Fibroblast of gingiva (primary cell): ENCODE measurements around the gene GFOD1.
"Not testable (repeated sequence)": the region's sequence is repeated elsewhere in the genome, so short reads cannot be mapped to it uniquely, and the experiment has no call there.

Source experiments
- DNase-seq: peaks from one replicate; pipeline ENCODE4 v3.0.0-alpha.2; 2011; ENCODE audit warnings: low read depth

Gene GFOD1

GRCh38 chr6:13463941-13464340 lies 23.5 kb downstream of the GFOD1 start:
- no peak for DNase-seq

- DNase-seq, result no peak
These were observed 24.1 kb downstream of the GFOD1 start for GRCh38 chr6:13463328-13463717.

GRCh38 chr6:13462458-13463327 lies 24.7 kb downstream of the GFOD1 start:
- DNase-seq, result peak; percentile 54

- peak; percentile 69 for DNase-seq
These were observed 25.6 kb downstream of the GFOD1 start for GRCh38 chr6:13461805-13462204.

GRCh38 chr6:13461307-13461706 lies 26.1 kb downstream of the GFOD1 start:
- DNase-seq, result no peak

GRCh38 chr6:13460289-13460688 lies 27.1 kb downstream of the GFOD1 start:
- not testable (repeated sequence) for DNase-seq

- DNase-seq, result peak; percentile 38
These were observed 29.8 kb downstream of the GFOD1 start for GRCh38 chr6:13457577-13457976.

GRCh38 chr6:13455552-13455966 lies 31.8 kb downstream of the GFOD1 start:
- no peak for DNase-seq

- peak; percentile 55 for DNase-seq
These were observed 32.8 kb downstream of the GFOD1 start for GRCh38 chr6:13454286-13455221.

GRCh38 chr6:13453771-13454251 lies 33.6 kb downstream of the GFOD1 start:
- DNase-seq, result no peak

- DNase-seq, result no peak
These were observed 34.2 kb downstream of the GFOD1 start for GRCh38 chr6:13453153-13453552.

- DNase-seq, result no peak
These were observed 34.9 kb downstream of the GFOD1 start for GRCh38 chr6:13452346-13453117.

GRCh38 chr6:13451181-13451895 lies 36.1 kb downstream of the GFOD1 start:
- DNase-seq, result no peak

GRCh38 chr6:13450628-13451027 lies 36.8 kb downstream of the GFOD1 start:
- no peak for DNase-seq

GRCh38 chr6:13447949-13448724 lies 39.3 kb downstream of the GFOD1 start:
- no peak for DNase-seq

GRCh38 chr6:13446381-13446780 lies 41.0 kb downstream of the GFOD1 start:
- DNase-seq, result no peak

GRCh38 chr6:13445744-13446115 lies 41.7 kb downstream of the GFOD1 start:
- no peak for DNase-seq

- peak; percentile 66 for DNase-seq
These were observed 42.2 kb downstream of the GFOD1 start for GRCh38 chr6:13445005-13445743.

GRCh38 chr6:13444604-13445003 lies 42.8 kb downstream of the GFOD1 start:
- DNase-seq, result no peak

GRCh38 chr6:13443978-13444377 lies 43.4 kb downstream of the GFOD1 start:
- DNase-seq, result not testable (repeated sequence)
